ENCODE data around the gene URM1.

Gene URM1

GRCh38 chr9:128384801-128385495 is 13.8 kb downstream of the URM1 start:
- DNase-seq, result no peak

- peak in 1 of 56 donors; percentile 12 for DNase-seq
These were observed 14.6 kb downstream of the URM1 start for GRCh38 chr9:128385496-128386460.

GRCh38 chr9:128388150-128388549 is 17.0 kb downstream of the URM1 start:
- no peak for DNase-seq

DNA sequence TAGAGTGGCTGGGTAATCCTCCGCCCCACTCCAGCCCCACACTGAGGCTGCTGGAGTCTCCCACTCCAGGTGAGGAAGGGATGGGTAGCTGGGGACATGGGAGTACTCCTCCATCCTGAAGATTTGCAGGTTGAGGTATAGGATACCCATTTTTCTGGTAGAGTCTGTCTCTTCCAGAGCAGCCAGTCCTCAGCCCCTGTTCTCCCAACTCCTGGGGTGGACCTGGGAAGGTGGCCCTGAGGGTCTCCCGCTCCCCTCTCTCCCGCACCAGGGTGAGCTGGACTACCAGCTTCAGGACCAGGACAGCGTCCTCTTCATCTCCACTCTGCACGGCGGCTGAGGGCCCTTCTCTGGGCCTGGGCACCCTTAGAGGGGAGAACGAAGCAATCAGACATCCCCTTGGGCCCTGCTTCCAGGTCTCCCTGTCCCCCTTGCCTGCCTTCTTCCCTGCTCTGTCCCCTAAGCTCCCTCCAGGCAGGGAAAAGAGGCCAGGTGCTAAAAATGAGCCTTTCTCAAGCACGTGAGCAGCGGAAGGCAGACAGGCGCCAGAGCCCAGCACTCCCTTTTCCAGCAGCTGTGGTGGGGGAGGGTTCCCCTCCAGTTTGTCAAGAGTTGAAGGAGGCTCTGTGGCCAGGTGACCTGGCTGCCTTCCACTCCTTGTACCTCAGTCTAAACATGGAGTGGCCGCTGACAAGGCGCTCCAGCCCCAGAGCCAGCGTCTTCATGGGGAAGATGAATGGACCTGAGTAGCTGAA is 18.4 kb downstream of the URM1 start:
- peak in 13 of 56 donors; percentile 22 to 57 (median 34) for DNase-seq

- DNase-seq, result peak in 5 of 56 donors; percentile 34 to 69 (median 66)
These were observed 19.1 kb downstream of the URM1 start for GRCh38 chr9:128390150-128390812.

- DNase-seq, result peak in 33 of 56 donors; percentile 26 to 76 (median 54)
These were observed 19.9 kb downstream of the URM1 start for GRCh38 chr9:128390813-128391711.

GRCh38 chr9:128391956-128392301 is 20.8 kb downstream of the URM1 start:
- peak in 1 of 56 donors; percentile 46 for DNase-seq

DNA sequence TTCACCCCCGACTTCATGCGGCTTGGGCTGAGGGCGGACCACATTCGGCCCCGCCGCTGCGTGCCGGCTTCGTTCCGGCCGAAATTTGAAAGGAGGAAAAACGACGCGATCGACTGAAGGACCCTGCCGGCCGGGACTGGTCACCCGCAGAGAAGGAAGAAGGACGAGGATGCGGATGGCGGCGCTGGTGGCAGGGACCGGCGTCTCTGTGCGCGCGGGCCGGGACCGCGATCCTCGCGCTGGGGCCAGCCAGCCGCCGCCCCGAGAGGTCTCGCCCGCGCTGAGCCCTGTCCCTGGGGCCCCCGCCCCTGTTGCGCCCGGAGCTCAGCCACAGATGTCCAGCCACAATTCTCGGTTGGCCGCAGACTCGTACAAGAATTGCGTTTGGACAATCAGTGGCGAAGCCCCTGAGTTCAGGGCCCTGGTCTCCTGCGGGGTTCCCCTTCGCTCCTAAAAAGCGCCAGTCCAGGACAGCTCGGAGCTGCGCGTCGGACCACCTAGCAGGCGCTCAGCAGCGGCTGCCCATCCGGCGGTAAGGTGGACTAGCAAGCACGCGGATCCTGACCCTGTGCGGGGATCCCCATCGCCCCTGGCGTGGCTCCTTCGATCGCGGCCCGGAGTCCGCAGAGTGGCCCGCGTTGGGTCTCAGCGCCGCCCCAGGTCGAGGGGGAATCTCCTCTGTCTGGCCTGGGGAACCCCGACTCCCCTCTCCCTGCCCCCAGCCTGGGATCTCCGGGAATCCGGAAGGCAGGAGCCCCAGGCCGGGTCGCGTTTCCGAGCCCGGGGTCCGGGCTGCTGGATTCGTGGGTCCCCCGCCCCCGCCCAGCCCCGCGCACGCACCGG is 21.3 kb downstream of the URM1 start:
- peak in 1 of 56 donors; percentile 61 for DNase-seq

GRCh38 chr9:128393145-128393775 is 22.1 kb downstream of the URM1 start:
- peak in 54 of 56 donors; percentile 37 to 96 (median 80) for DNase-seq

GRCh38 chr9:128393970-128394369 is 22.8 kb downstream of the URM1 start:
- peak in 16 of 56 donors; percentile 42 to 77 (median 62) for DNase-seq

DNA sequence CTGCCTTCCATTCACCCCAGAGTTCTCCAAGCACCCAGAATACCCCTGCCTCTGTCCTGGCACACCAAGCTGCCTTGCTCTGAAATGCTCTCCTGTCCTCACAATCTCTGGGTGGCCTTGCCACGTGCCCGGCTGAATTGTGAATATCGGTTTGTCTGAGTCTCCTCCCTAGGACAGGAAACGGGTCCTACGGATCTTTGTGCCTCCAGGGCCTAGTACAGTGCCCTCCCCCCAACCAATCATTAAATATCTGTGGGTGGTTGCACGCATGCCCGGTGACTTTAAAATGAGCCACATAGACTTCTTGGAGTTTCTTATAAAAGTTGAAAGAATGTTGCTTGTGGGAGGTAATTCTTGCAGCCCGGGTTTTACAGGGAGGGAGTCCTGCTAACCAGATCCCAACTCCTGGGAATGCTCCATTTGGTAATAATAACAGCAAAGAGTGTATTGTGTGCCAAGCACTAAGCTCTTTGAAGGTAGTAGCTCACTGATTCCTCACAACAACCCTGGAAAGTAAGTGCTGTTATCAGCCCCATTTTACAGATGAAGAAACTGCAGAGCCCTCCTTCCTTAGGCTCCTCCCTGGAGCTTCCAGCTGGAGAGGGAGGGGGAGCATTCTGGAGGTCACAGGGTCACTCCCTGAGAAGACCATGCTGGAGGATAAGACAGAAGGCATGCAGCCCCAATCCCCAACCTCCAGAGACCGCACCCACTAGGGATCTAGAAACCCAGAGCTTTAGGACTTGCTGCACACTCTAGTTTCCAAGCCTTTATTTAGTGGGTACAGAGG is 23.4 kb downstream of the URM1 start:
- peak in 28 of 56 donors; percentile 27 to 80 (median 52) for DNase-seq

- DNase-seq, result peak in 1 of 56 donors; percentile 17
These were observed 25.9 kb downstream of the URM1 start for GRCh38 chr9:128396970-128397613.

DNA sequence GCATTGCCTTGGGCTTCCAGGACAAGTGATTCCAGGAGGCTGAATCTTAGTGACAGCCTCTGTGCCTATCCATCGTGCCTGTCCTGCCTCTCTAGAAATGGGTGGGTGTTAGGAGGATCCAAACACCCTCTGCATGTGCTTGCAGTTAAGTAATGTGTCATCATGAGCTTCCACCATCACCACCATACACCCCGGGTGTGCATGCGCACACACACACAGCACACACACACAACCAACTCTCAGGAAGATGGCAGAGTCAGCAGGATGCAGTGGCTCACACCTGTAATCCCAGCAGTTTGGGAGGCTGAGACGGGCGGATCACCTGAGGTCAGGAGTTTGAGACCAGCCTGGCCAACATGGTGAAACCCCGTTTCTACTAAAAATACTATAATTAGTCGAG is 26.7 kb downstream of the URM1 start:
- no peak for DNase-seq

DNA sequence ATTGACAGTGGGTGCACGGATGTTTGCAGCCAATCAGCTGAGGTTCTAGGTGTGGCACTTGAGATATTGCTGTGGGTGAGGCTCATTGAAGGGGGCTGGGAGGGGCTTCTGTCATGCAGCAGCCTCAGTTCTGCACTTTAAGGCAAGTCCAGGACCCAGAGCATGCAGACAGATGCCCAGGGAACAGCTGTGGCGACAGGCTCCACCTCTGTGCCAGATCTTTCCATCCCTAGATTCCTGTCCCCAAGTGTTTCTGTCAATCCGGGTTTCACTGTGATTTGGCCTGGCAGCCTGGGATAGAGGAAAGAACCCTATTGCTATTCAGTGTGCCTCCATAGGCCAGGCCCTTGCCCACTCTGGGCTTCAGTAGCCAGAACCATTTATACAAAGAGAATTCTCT is 28.7 kb downstream of the URM1 start:
- DNase-seq, result no peak

DNA sequence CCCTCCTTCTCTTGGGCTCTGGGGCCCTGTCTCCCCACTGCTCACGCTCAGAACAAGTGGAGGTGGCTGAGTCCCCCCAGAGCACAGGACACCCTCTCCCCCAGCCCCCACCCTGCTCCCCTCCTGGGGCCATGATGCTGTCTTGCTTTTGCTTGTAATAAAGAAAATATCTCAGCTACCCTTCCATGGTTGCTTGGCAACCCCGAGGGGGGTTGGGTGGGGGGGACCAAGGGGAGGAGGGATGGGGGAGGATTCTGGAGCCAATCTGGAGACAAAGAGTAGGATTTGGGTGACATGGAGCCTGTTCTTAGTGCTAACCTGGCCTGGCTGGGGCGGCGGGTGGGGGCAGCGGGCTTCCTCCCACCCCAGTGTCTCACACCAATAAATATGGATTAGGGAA is 33.4 kb downstream of the URM1 start:
- no peak for DNase-seq

GRCh38 chr9:128405077-128405779 is 34.1 kb downstream of the URM1 start:
- peak in 14 of 56 donors; percentile 33 to 71 (median 56) for DNase-seq

Data from amygdala (tissue), 56 donors.